Cortex of kidney (tissue), 1 donor: Measurements from ENCODE around the gene MFGE8.
"Not testable (repeated sequence)": the region's sequence is repeated elsewhere in the genome, so short reads cannot be mapped to it uniquely, and the experiment has no call there.

Experiments used
- DNase-seq: peaks from one replicate; lab custom pipeline; 2025; lab: John Stamatoyannopoulos, UW

Gene MFGE8

GRCh38 chr15:88913017-88913849, at the start of gene MFGE8:
TSS of gene MFGE8 (minus strand) at chr15:88913379. CDS start at chr15:88913319, 60 bp downstream.
- DNase-seq, result no peak

- no peak for DNase-seq
These were observed 46.3 kb upstream of the MFGE8 start for GRCh38 chr15:88959445-88959844.

- DNase-seq, result no peak
These were observed 43.7 kb upstream of the MFGE8 start for GRCh38 chr15:88956906-88957305.

GRCh38 chr15:88956263-88956662, 43.1 kb upstream of the MFGE8 start:
- DNase-seq, result no peak

GRCh38 chr15:88954431-88955277, 41.5 kb upstream of the MFGE8 start:
- DNase-seq, result no peak

GRCh38 chr15:88950600-88951160, 37.5 kb upstream of the MFGE8 start:
- no peak for DNase-seq

- no peak for DNase-seq
These were observed 36.7 kb upstream of the MFGE8 start for GRCh38 chr15:88949734-88950400.

- no peak for DNase-seq
These were observed 27.0 kb upstream of the MFGE8 start for GRCh38 chr15:88940110-88940675.

GRCh38 chr15:88939486-88939806, 26.3 kb upstream of the MFGE8 start:
- no peak for DNase-seq

- DNase-seq, result no peak
These were observed 25.8 kb upstream of the MFGE8 start for GRCh38 chr15:88938802-88939485.

- DNase-seq, result not testable (repeated sequence)
These were observed 21.3 kb upstream of the MFGE8 start for GRCh38 chr15:88934449-88934848.

- no peak for DNase-seq
These were observed 19.7 kb upstream of the MFGE8 start for GRCh38 chr15:88932875-88933330.

- no peak for DNase-seq
These were observed 19.2 kb upstream of the MFGE8 start for GRCh38 chr15:88932271-88932874.

- no peak for DNase-seq
These were observed 17.4 kb upstream of the MFGE8 start for GRCh38 chr15:88930579-88930978.

GRCh38 chr15:88929358-88930098, 16.3 kb upstream of the MFGE8 start:
- DNase-seq, result not testable (repeated sequence)

GRCh38 chr15:88928192-88928591, 15.0 kb upstream of the MFGE8 start:
- not testable (repeated sequence) for DNase-seq

- not testable (repeated sequence) for DNase-seq
These were observed 12.5 kb upstream of the MFGE8 start for GRCh38 chr15:88925648-88926047.

- DNase-seq, result not testable (repeated sequence)
These were observed 7.8 kb upstream of the MFGE8 start for GRCh38 chr15:88920892-88921435.

GRCh38 chr15:88920186-88920891, 7.2 kb upstream of the MFGE8 start:
- DNase-seq, result no peak
